ENCODE data around the gene CNGA3.

- no peak for TF ChIP-seq USF2 (IDR thresholded peaks at IDR 0.05; ENCODE audit: low read depth, low read length)
- no peak for TF ChIP-seq POLR2A (IDR thresholded peaks at IDR 0.05; ENCODE audit: low read depth, low read length)
- TF ChIP-seq CTCF (conservative IDR thresholded peaks at IDR 0.05; ENCODE audit: low read depth, low read length): no peak
- no peak for TF ChIP-seq SMC3 (IDR thresholded peaks at IDR 0.05; ENCODE audit: low read depth, low read length)
- TF ChIP-seq RAD21 (IDR thresholded peaks at IDR 0.05; ENCODE audit: low read length): no peak
- TF ChIP-seq CEBPB (IDR thresholded peaks at IDR 0.05; ENCODE audit: low read depth, low read length): no peak
- no peak for TF ChIP-seq BHLHE40 (IDR thresholded peaks at IDR 0.05; ENCODE audit: low read depth, low read length)
- TF ChIP-seq NFE2L2 (IDR thresholded peaks at IDR 0.05; ENCODE audit: low read depth, low read length): no peak
- TF ChIP-seq MXI1 (IDR thresholded peaks at IDR 0.05; ENCODE audit: borderline replicate concordance, low read depth, low read length): no peak
- TF ChIP-seq RFX5 (IDR thresholded peaks at IDR 0.05; ENCODE audit: low read depth, low read length): no peak
- TF ChIP-seq CHD1 (IDR thresholded peaks at IDR 0.05; ENCODE audit: low read depth, low read length): no peak
- no peak for TF ChIP-seq RCOR1 (IDR thresholded peaks at IDR 0.05; ENCODE audit: insufficient replicate concordance, low read length)
- no peak for TF ChIP-seq MAZ (IDR thresholded peaks at IDR 0.05; ENCODE audit: borderline replicate concordance, low read depth, low read length)
- TF ChIP-seq ELK1 (IDR thresholded peaks at IDR 0.05; ENCODE audit: borderline replicate concordance, low read depth, low read length): no peak
Observed at GRCh38 chr2:98445683-98446581, 99.7 kb downstream of the CNGA3 start.

All from IMR-90 (cell line).